HG03558 (cell line): ENCODE measurements around the gene DNASE1L3.
"Not testable (repeated sequence)": the region's sequence is repeated elsewhere in the genome, so short reads cannot be mapped to it uniquely, and the experiment has no call there.

Source experiments
- ATAC-seq: cut with Tn5 transposase; IDR thresholded peaks from one replicate; pipeline ENCODE4 v1.9.1; 2021; ENCODE audit warnings: moderate number of reproducible peaks; ENCODE audit not compliant: unreplicated experiment; ENCODE audit errors: extremely low read depth

Gene DNASE1L3

DNA sequence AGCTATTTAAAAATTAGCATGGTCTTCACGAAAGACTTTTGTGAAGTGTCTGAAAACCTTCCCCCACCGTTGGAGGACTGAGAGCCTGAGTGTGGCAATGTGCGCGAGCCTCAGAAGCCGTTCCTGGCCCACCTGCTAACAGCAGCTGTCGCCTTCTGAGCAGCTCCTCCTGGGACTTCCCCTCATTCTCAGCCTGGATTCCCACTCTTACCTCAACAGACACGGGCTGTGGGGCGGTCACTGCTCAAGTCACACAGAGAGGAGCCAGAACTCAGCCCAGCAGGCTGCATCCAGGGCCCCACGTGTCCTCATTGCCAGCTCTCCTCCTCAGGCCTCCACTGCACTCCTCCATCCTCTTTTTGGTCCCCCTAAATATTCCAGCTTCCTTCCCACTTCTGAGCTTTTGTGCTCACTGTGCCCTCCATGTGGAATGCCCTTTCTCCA, 7.8 kb downstream of the DNASE1L3 start:
- peak; percentile 69 for ATAC-seq

- not testable (repeated sequence) for ATAC-seq
Observed at GRCh38 chr3:58201451-58201850, 9.3 kb downstream of the DNASE1L3 start.

DNA sequence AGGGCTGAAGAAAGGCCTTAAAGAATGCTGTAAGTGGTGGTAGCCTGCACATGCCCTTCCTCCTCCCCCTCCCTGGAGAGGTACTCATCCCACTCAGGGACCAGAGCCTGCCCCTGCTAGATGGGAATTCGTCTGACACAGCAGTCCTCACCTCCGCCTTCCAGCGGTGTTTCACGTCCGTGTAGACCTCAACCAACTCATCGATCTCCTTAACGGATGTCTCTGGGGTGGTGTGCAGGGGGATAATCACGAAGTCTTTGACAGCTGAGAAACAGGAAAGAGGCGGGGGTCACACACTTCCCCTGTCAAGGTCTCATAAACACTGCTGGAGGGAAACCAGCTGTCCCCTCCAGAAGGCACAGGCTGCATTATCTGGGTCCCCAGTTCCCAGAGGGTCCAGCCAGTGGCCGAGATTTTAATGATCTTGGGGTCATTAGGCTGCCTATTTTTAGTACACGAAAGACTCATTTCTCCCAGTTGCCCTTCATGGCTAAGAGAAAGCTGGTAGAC, 9.9 kb downstream of the DNASE1L3 start:
- ATAC-seq, result no peak

- ATAC-seq, result no peak
Observed at GRCh38 chr3:58200121-58200709, 10.6 kb downstream of the DNASE1L3 start.

GRCh38 chr3:58198804-58199203, 12.0 kb downstream of the DNASE1L3 start:
- no peak for ATAC-seq

GRCh38 chr3:58198362-58198761, 12.4 kb downstream of the DNASE1L3 start:
- ATAC-seq, result no peak

- no peak for ATAC-seq
Observed at GRCh38 chr3:58197588-58197987, 13.2 kb downstream of the DNASE1L3 start.

- ATAC-seq, result no peak
Observed at GRCh38 chr3:58193682-58194407, 16.9 kb downstream of the DNASE1L3 start.

GRCh38 chr3:58192069-58192468, 18.7 kb downstream of the DNASE1L3 start:
- no peak for ATAC-seq

DNA sequence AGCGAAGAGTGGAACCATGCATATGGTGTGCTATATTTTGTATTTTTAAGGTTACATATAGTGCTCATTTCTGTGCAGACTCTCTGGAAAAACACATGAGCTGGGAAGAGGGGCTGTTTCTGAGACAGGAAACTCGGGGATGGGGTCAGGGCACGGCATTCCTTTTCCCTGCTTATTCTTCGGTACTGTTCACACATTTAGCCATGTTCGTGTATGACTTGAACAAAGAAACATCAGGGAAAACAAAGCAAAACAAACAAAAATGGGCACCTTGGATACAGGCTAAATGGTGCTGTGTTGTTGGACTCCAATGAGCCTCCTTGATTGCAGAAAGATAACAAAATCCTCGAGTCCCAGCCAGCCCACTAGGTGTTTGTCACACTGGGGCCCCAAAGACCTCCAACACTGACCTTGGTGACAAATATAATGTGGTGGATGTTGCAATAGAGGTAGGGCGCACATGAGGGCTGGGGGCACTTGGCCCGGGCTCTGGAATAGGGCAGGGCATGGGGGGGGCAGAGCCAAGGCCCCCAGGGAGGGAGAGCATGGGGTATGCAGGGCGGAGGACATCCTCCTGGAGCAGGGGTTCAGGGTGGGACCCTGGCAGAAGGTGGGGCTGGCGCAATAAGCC, 19.3 kb downstream of the DNASE1L3 start:
- no peak for ATAC-seq

- ATAC-seq, result no peak
Observed at GRCh38 chr3:58190882-58191281, 19.9 kb downstream of the DNASE1L3 start.

GRCh38 chr3:58190291-58190690, 20.5 kb downstream of the DNASE1L3 start:
- no peak for ATAC-seq

- ATAC-seq, result no peak
Observed at GRCh38 chr3:58189691-58190090, 21.1 kb downstream of the DNASE1L3 start.

GRCh38 chr3:58188921-58189451, 21.8 kb downstream of the DNASE1L3 start:
- ATAC-seq, result no peak

DNA sequence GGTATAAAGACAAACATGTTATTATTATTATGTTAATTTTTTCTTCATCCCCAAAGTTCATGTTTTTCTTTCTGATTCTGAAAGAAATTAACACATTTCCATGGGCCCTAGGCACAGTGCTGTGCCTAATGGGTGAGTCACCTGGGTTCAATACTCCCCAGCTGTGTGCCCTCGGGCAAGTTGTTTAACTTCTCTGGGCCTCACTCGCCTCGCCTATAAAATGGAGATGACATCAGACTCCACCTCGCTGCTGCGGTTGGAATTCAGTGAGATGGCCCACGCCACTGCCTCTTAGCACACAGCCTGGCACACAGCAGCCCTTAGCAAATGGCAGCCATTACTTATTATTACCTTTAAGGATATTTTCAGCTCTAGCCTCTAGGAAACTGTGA, 22.6 kb downstream of the DNASE1L3 start:
- ATAC-seq, result no peak

DNA sequence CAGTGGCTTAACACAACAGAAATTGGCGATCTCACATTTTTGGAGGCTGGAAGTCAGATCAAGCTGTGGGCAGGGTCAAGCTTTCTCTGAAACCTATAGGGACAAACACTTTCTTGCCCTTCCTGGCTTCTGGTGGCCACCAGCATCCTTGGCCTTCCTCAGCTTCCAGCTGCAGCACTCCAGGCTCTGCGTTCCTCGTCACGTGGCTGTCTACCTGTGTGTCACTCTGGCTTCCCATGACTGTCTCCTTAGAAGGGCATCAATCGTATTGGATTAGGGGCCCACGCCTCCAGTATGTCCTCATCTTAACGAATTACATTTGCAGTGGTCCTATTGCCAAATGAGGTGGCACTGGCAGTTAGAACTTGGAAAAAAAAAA, 25.8 kb downstream of the DNASE1L3 start:
- ATAC-seq, result no peak

DNA sequence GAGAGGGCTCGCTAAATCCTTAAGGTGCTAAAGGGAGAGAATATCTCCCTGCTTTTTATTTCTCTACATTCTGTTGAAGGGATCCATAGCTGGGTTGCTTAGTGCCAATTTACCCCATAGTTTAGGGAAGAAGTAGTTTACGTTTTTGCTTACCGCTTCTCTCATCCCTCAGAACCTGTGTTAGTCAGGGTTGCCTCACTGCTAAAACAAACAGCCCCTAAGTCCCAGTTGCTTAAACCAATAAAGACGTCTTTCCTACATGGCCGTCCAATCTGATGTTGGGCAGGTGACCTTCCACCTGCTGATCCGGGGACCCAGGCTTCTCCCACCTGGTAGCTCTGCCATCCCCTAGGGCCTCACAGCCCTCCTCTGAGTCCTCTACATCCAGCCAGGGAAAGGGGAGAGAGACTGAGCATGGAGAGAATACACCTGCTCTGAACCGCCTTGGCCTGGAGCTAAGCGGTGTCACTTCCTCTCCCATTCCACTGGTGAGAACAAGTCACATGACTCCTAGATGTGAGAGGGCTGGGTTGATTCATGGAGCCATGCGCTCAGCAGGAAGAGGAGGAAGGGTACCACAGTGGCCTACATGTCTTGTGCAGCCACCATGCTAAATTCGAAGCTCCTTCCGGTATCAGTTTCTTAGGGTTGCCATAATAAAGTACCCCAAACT, 26.3 kb downstream of the DNASE1L3 start:
- no peak for ATAC-seq

- ATAC-seq, result no peak
Observed at GRCh38 chr3:58183891-58184290, 26.9 kb downstream of the DNASE1L3 start.

GRCh38 chr3:58183221-58183620, 27.6 kb downstream of the DNASE1L3 start:
- ATAC-seq, result no peak

- ATAC-seq, result no peak
Observed at GRCh38 chr3:58180940-58181587, 29.7 kb downstream of the DNASE1L3 start.
